BLaER1 treated with 17β-estradiol and CSF1 and Interleukin-3, amounts not matched to agents 10 nM and 100 nM (cell line): Measurements from ENCODE around the gene RPL22.
A peak's percentile ranks its signal among the peaks of the same experiment; 100 is the strongest.

Experiments used
- H3K27ac ChIP-seq, 11 experiments: shearing (Covaris generic); formaldehyde crosslinking; 2 replicates each; pipeline ENCODE4 v1.8.1; 2022
- H3K27me3 ChIP-seq, 11 experiments: shearing (Covaris generic); formaldehyde crosslinking; 2 replicates each; pipeline ENCODE4 v1.8.1; 2022
- H3K36me3 ChIP-seq, 11 experiments: shearing (Covaris generic); formaldehyde crosslinking; 2 replicates each; pipeline ENCODE4 v1.8.1; 2022
- H3K4me1 ChIP-seq, 10 experiments: shearing (Covaris generic); formaldehyde crosslinking; 2 replicates each; pipeline ENCODE4 v1.8.1; 2022
- H3K4me2 ChIP-seq, 11 experiments: shearing (Covaris generic); formaldehyde crosslinking; 2 replicates each; pipeline ENCODE4 v1.8.1; 2022
- H3K4me3 ChIP-seq, 10 experiments: shearing (Covaris generic); formaldehyde crosslinking; 2 replicates each; pipeline ENCODE4 v1.8.1; 2022
- H3K9ac ChIP-seq, 11 experiments: shearing (Covaris generic); formaldehyde crosslinking; 2 replicates each; pipeline ENCODE4 v1.8.1; 2022
- H3K9me3 ChIP-seq, 11 experiments: shearing (Covaris generic); formaldehyde crosslinking; replicated peaks in 1 of 11; 2 replicates each; pipeline ENCODE4 v1.8.1; 2022
- H4K20me1 ChIP-seq, 11 experiments: shearing (Covaris generic); formaldehyde crosslinking; 2 replicates each; pipeline ENCODE4 v1.8.1; 2022
- Cebpa-rat ChIP-seq, 11 experiments: shearing (Covaris generic); IDR thresholded peaks; 2 replicates each; pipeline ENCODE4 v1.8.1; 2022

Gene RPL22

GRCh38 chr1:6243993-6244392, 44.6 kb upstream of the RPL22 start, which contains the start of gene HES3:
Gene HES3 (plus strand): TSS chr1:6244179. CDS start chr1:6244366, 187 bp downstream.
- H3K36me3 ChIP-seq, result no peaks in the 10 kb centered on the region
- H3K9ac ChIP-seq, result peak within 1 kb of the TSS in 1 of 11 experiments; percentile 18; a peak in 1 of 22 replicates
- no peak within 1 kb of the TSS for H3K27ac ChIP-seq
- no peak within 1 kb of the TSS for H3K4me3 ChIP-seq
- TF ChIP-seq Cebpa-rat (IDR thresholded peaks at IDR 0.05), result no peak
- peaks cover 0 to 82% (median 43%) of the 10 kb centered on the region in 11 experiments; a peak in 19 of 22 replicates for H4K20me1 ChIP-seq
- H3K9me3 ChIP-seq, result no peaks in the 10 kb centered on the region
- peaks cover 76 to 95% (median 86%) of the 10 kb centered on the region in 11 experiments for H3K27me3 ChIP-seq
- peaks cover 40 to 97% (median 81%) of the 10 kb centered on the region in 10 experiments for H3K4me1 ChIP-seq
- peak within 1 kb of the TSS in 8 of 11 experiments; percentile 42 to 95 (median 90); a peak in 17 of 22 replicates for H3K4me2 ChIP-seq

- 0 out of 22 replicates have a peak overlapping the region, but pooled peaks of 1 of the 11 experiments have one; percentile 18 for H3K9ac ChIP-seq
- H3K27ac ChIP-seq, result no peak overlapping the region
- peaks cover 69 to 88% (median 78%) of the 10 kb centered on the region in 11 experiments for H3K27me3 ChIP-seq
- peaks cover 41 to 97% (median 82%) of the 10 kb centered on the region in 10 experiments for H3K4me1 ChIP-seq
- H4K20me1 ChIP-seq, result peaks cover 0 to 78% (median 41%) of the 10 kb centered on the region in 11 experiments; a peak in 19 of 22 replicates
- no peak overlapping the region for H3K4me3 ChIP-seq
- TF ChIP-seq Cebpa-rat (IDR thresholded peaks at IDR 0.05), result no peak
- H3K4me2 ChIP-seq, result peak overlapping the region in 8 of 11 experiments; percentile 42 to 95 (median 90); a peak in 16 of 22 replicates
- H3K36me3 ChIP-seq, result no peaks in the 10 kb centered on the region
- no peaks in the 10 kb centered on the region for H3K9me3 ChIP-seq
Observed at GRCh38 chr1:6243053-6243834, 43.8 kb upstream of the RPL22 start.

DNA sequence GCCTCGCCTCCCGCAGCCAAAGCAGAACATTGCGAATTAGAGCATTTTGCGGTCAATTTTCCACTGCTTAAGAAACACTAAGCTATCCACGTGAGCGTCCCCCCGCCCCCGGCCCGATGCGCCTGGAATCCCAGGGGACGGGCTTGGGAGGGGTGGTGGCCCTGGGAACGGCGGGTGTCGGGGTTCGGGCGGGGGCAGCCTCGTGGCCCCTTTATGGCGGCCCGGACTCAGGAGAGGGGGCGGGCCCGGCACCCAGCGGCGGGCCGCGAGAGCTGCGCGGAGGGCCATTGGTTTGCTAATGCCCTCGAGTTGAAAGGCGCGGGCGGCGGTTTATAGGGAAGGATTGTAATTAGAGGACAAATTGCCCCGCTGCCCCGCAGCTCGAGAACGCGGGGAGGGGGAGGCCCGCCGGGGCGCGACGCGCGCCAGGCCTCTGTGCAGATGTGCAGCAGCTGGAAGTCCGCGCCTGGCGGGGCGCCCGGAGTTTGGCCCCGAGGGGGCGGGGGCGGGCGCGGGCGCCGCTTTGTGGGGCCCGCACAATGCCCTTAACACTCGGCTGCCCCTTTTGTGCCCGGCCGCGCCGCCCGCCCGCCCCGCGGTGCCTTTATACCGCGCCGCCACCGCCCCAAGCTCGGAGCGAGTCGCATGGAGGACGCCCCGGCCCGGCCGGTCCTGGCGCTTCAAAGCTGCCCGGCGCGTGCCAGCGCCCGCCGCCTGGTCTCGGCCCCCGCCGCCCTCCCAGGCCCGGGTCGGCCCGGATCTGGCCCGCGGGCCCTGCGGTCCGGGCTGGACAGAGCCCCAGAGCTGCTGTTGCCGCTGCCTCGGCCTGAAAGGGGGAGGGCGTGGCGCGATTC, 42.7 kb upstream of the RPL22 start:
- H3K36me3 ChIP-seq, result no peaks in the 10 kb centered on the region
- H3K4me2 ChIP-seq, result peak overlapping the region; percentile 89 to 99 (median 93)
- peak overlapping the region in 3 of 11 experiments; percentile 21 to 59 (median 30); a peak in 3 of 22 replicates for H3K27ac ChIP-seq
- peak overlapping the region in 7 of 11 experiments; percentile 11 to 66 (median 54); a peak in 11 of 22 replicates for H3K9ac ChIP-seq
- H4K20me1 ChIP-seq, result peaks cover 0 to 67% (median 30%) of the 10 kb centered on the region in 11 experiments; a peak in 19 of 22 replicates
- TF ChIP-seq Cebpa-rat (IDR thresholded peaks at IDR 0.05), result no peak
- peaks cover 41 to 95% (median 86%) of the 10 kb centered on the region in 10 experiments for H3K4me1 ChIP-seq
- peaks cover 65 to 76% (median 71%) of the 10 kb centered on the region in 11 experiments for H3K27me3 ChIP-seq
- H3K4me3 ChIP-seq, result peak overlapping the region; percentile 44 to 63 (median 54)
- H3K9me3 ChIP-seq, result peaks cover 0 to 3% (median 0%) of the 10 kb centered on the region in 11 experiments; a peak in 2 of 22 replicates

DNA sequence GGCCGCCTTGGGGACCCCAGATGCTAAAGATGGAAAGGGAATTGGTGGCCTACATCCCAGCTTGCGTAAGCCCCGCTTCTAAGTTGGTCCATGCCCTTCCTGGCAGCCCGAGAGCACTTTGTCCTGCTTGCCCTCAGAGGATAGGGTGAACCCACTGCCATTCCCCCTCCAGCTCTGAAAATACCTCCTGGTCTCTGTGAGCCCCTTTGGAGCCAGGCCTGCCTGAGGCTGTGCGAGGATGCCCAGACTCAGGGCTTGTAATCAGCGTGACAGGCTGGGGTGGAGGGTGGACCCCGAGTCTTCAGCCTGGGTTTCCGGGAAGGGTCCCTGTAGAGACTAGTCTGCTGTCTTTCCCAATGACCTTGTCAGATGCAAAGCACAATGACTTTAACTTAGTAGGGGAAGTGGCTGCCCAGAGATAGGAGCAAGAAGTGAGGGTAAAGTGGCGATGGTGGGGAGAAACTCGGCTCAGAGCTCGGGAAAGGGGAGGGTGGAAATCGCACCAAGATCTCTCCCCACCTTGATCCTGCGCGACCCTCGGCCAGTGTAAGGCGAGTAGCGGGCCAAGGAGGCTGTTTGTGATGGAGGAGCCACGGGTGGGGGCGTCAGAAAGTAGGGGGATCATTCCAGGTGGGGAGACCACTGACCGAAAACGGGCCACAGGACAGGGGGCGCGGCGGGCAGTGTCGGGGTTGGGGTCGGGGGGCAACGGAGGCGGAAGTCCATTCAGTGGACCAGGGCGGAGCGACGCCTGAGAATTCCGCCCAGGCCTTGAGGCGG, 41.9 kb upstream of the RPL22 start:
- Histone ChIP-seq H3K9ac (peak overlapping the region in 6 of 11 experiments; percentile 24 to 66 (median 55); a peak in 11 of 22 replicates), H3K9me3 (peaks cover 0 to 8% (median 0%) of the 10 kb centered on the region in 11 experiments; a peak in 2 of 22 replicates), H3K4me1 (peaks cover 38 to 91% (median 81%) of the 10 kb centered on the region in 10 experiments), H3K36me3 (no peaks in the 10 kb centered on the region), H4K20me1 (peaks cover 0 to 59% (median 23%) of the 10 kb centered on the region in 11 experiments; a peak in 19 of 22 replicates), H3K4me3 (peak overlapping the region in 9 of 10 experiments; percentile 47 to 63 (median 54); a peak in 18 of 20 replicates), H3K27ac (peak overlapping the region in 6 of 11 experiments; percentile 24 to 59 (median 38); a peak in 9 of 22 replicates), H3K4me2 (peak overlapping the region; percentile 89 to 99 (median 93)), H3K27me3 (peaks cover 62 to 71% (median 68%) of the 10 kb centered on the region in 11 experiments)
- no peak for TF ChIP-seq Cebpa-rat (IDR thresholded peaks at IDR 0.05)

GRCh38 chr1:6239950-6240768, 40.8 kb upstream of the RPL22 start:
- Histone ChIP-seq H3K9ac (peak overlapping the region in 4 of 11 experiments; percentile 26 to 61 (median 43); a peak in 5 of 22 replicates), H3K27ac (peak overlapping the region in 6 of 11 experiments; percentile 7 to 51 (median 48); a peak in 9 of 22 replicates)
- peak in 6 of 11 experiments; percentile 22 to 53 (median 42); a peak in 6 of 22 replicates for TF ChIP-seq Cebpa-rat (IDR thresholded peaks at IDR 0.05)

DNA sequence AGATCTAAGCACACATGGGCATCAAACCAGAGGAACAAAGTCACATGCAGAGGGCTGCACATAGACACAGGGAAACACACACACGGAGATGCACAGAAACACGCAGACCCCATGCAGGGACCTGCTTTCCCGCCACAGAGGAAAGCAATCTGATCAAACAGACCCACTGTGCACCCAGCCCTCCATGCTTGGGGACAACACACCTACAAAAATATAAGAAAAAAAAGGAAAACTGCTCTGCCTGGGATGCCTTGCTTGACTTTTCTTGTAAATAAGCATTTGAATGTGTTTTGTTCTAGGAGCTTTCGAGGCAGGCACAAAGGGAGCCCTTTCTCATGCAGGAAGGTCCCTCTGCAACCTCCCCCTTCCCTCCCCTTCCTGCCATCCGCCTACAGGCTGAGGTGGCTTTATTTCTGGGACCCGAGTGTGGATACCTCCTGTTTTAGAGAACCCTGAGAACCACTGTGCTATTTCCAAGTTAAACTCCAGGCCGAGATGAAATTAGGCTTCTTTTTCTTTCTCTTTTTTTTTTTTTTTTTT, 39.9 kb upstream of the RPL22 start:
- H3K27ac ChIP-seq, result peak overlapping the region in 2 of 11 experiments; percentile 19 to 49; a peak in 4 of 22 replicates
- H3K9ac ChIP-seq, result peak overlapping the region in 4 of 11 experiments; percentile 6 to 54 (median 34); a peak in 9 of 22 replicates
- TF ChIP-seq Cebpa-rat (IDR thresholded peaks at IDR 0.05), result no peak
- peaks cover 0 to 8% (median 0%) of the 10 kb centered on the region in 11 experiments; a peak in 2 of 22 replicates for H3K9me3 ChIP-seq
- peaks cover 38 to 86% (median 76%) of the 10 kb centered on the region in 10 experiments for H3K4me1 ChIP-seq
- H4K20me1 ChIP-seq, result peaks cover 0 to 48% (median 17%) of the 10 kb centered on the region in 11 experiments; a peak in 17 of 22 replicates
- H3K4me2 ChIP-seq, result peak overlapping the region; percentile 9 to 95 (median 91); a peak in 21 of 22 replicates
- no peak overlapping the region for H3K4me3 ChIP-seq
- H3K36me3 ChIP-seq, result peaks cover 0 to 4% (median 3%) of the 10 kb centered on the region in 11 experiments; a peak in 7 of 22 replicates
- peaks cover 45 to 54% (median 50%) of the 10 kb centered on the region in 11 experiments for H3K27me3 ChIP-seq

More at GRCh38 chr1:6239950-6240768, 40.8 kb upstream of the RPL22 start:
- Histone ChIP-seq H3K9me3 (peaks cover 0 to 8% (median 0%) of the 10 kb centered on the region in 11 experiments; a peak in 2 of 22 replicates), H3K27me3 (peaks cover 51 to 60% (median 56%) of the 10 kb centered on the region in 11 experiments), H3K4me1 (peaks cover 30 to 83% (median 72%) of the 10 kb centered on the region in 10 experiments), H3K4me3 (no peak overlapping the region), H4K20me1 (peaks cover 0 to 47% (median 15%) of the 10 kb centered on the region in 11 experiments; a peak in 16 of 22 replicates), H3K4me2 (peak overlapping the region; percentile 12 to 95 (median 92); a peak in 20 of 22 replicates), H3K36me3 (no peaks in the 10 kb centered on the region)
